ENCODE data around the gene TRAPPC8. TPM values are rescaled to one million over a fixed set of nuclear protein-coding genes. Genes with fewer than 3 reads are reported as not detected.
"Not testable (repeated sequence)": the region's sequence is repeated elsewhere in the genome, so short reads cannot be mapped to it uniquely, and the experiment has no call there.

TRAPPC8 gene
- total and polyA plus RNA-seq, 4 donors, result 12.4 to 73.5 (median 35.8) TPM

- DNase-seq (no peak), ATAC-seq (ENCODE audit: insufficient read depth, low FRiP score) (no peak)
- no peaks in the 10 kb centered on the region for H3K27me3 ChIP-seq (ENCODE audit: control insufficient read depth in 3 of 3, insufficient read depth in 3 of 3, low read length in 2 of 3)
- 93 to 94% methylated on average over 3 of the region's 3 CpGs for WGBS, 2 donors
- no peaks in the 10 kb centered on the region for H3K4me1 ChIP-seq (ENCODE audit: control insufficient read depth in 5 of 5, insufficient read depth in 5 of 5, low read length in 5 of 5)
- H3K9me3 ChIP-seq (ENCODE audit: control insufficient read depth in 4 of 4, insufficient read depth in 3 of 4, low read length in 3 of 4), result no peaks in the 10 kb centered on the region
- no peak for TF ChIP-seq CTCF (IDR thresholded peaks at IDR 0.05; ENCODE audit: control extremely low read depth, extremely low read depth)
- no peak overlapping the region for H3K9ac ChIP-seq (ENCODE audit: insufficient read depth in 1 of 2, low read length in 2 of 2)
- H3K27ac ChIP-seq (ENCODE audit: low read depth in 1 of 2, low read length in 1 of 2), result no peak overlapping the region
- no peaks in the 10 kb centered on the region for H3K36me3 ChIP-seq (ENCODE audit: control insufficient read depth in 4 of 4, insufficient read depth in 4 of 4, low read length in 4 of 4)
- H3K4me3 ChIP-seq, result no peak overlapping the region
Observed at GRCh38 chr18:31952223-31952622, 9.3 kb upstream of the TRAPPC8 start.

- no peaks in the 10 kb centered on the region for H3K4me1 ChIP-seq (ENCODE audit: control insufficient read depth in 5 of 5, insufficient read depth in 5 of 5, low read length in 5 of 5)
- H3K9me3 ChIP-seq (ENCODE audit: control insufficient read depth in 4 of 4, insufficient read depth in 3 of 4, low read length in 3 of 4), result no peaks in the 10 kb centered on the region
- peaks cover 0 to under 1% (median 0%) of the 10 kb centered on the region in 3 donors for H3K27me3 ChIP-seq (ENCODE audit: control insufficient read depth in 3 of 3, insufficient read depth in 3 of 3, low read length in 2 of 3)
- no peak overlapping the region for H3K27ac ChIP-seq (ENCODE audit: low read depth in 1 of 2, low read length in 1 of 2)
- H3K9ac ChIP-seq (ENCODE audit: insufficient read depth in 1 of 2, low read length in 2 of 2), result no peak overlapping the region
- ATAC-seq (ENCODE audit: insufficient read depth, low FRiP score) (no peak), DNase-seq (peak in 1 of 3 donors; percentile 14)
- no peak overlapping the region for H3K4me3 ChIP-seq
- WGBS, 2 donors, result 75 to 89% methylated on average over 3 of the region's 3 CpGs
- no peaks in the 10 kb centered on the region for H3K36me3 ChIP-seq (ENCODE audit: control insufficient read depth in 4 of 4, insufficient read depth in 4 of 4, low read length in 4 of 4)
- TF ChIP-seq CTCF (IDR thresholded peaks at IDR 0.05; ENCODE audit: control extremely low read depth, extremely low read depth), result no peak
Observed at GRCh38 chr18:31950583-31950982, 7.7 kb upstream of the TRAPPC8 start.

DNA sequence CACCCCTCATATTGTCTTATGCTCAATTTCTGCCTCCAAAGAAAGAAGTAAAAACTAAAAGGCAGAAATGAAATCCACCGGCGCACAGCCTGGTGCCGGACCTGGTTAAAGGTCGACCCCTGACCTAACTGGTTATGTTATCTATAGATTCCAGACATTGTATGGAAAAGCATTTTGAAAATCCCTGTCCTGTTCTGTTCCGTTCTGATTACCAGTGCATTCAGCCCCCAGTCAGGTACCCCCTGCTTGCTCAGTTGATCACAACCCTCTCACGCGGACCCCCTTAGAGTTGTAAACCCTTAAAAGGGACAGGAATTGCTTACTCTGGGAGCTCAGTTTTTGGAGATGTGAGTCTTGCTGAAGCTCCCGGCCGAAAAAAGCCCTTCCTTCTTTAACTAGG, 5.4 kb upstream of the TRAPPC8 start:
- peaks cover 0 to 10% (median 5%) of the 10 kb centered on the region in 3 donors for H3K27me3 ChIP-seq (ENCODE audit: control insufficient read depth in 3 of 3, insufficient read depth in 3 of 3, low read length in 2 of 3)
- not testable (repeated sequence) for H3K36me3 ChIP-seq (ENCODE audit: control insufficient read depth in 4 of 4, insufficient read depth in 4 of 4, low read length in 4 of 4); H3K27ac ChIP-seq (ENCODE audit: low read depth in 1 of 2, low read length in 1 of 2); ATAC-seq (ENCODE audit: insufficient read depth, low FRiP score); H3K9ac ChIP-seq (ENCODE audit: insufficient read depth in 1 of 2, low read length in 2 of 2); H3K4me1 ChIP-seq (ENCODE audit: control insufficient read depth in 5 of 5, insufficient read depth in 5 of 5, low read length in 5 of 5); H3K4me3 ChIP-seq; DNase-seq; H3K9me3 ChIP-seq (ENCODE audit: control insufficient read depth in 4 of 4, insufficient read depth in 3 of 4, low read length in 3 of 4)
- 95 to 96% methylated on average over 9 of the region's 9 CpGs for WGBS, 2 donors

GRCh38 chr18:31946305-31947046, 3.5 kb upstream of the TRAPPC8 start:
- H3K4me3 ChIP-seq, result no peak overlapping the region
- H3K36me3 ChIP-seq (ENCODE audit: control insufficient read depth in 4 of 4, insufficient read depth in 4 of 4, low read length in 4 of 4), result no peaks in the 10 kb centered on the region
- H3K4me1 ChIP-seq (ENCODE audit: control insufficient read depth in 5 of 5, insufficient read depth in 5 of 5, low read length in 5 of 5), result peaks cover 0 to 8% (median 1%) of the 10 kb centered on the region in 5 donors
- H3K27me3 ChIP-seq (ENCODE audit: control insufficient read depth in 3 of 3, insufficient read depth in 3 of 3, low read length in 2 of 3), result peaks cover 0 to 10% (median 5%) of the 10 kb centered on the region in 3 donors
- 96 to 97% methylated on average over 8 of the region's 8 CpGs for WGBS, 2 donors
- no peaks in the 10 kb centered on the region for H3K9me3 ChIP-seq (ENCODE audit: control insufficient read depth in 4 of 4, insufficient read depth in 3 of 4, low read length in 3 of 4)
- ATAC-seq (ENCODE audit: insufficient read depth, low FRiP score) (no peak), DNase-seq (no peak)
- no peak overlapping the region for H3K9ac ChIP-seq (ENCODE audit: insufficient read depth in 1 of 2, low read length in 2 of 2)
- no peak for TF ChIP-seq CTCF (IDR thresholded peaks at IDR 0.05; ENCODE audit: control extremely low read depth, extremely low read depth)
- H3K27ac ChIP-seq (ENCODE audit: low read depth in 1 of 2, low read length in 1 of 2), result no peak overlapping the region
